ENCODE data around the gene IL10.

IL10 gene

GRCh38 chr1:206772243-206772937, at the start of gene IL10:
Gene IL10, minus strand, starts transcription at chr1:206772494. Its CDS starts 59 bp downstream, at chr1:206772435.
- no peak for DNase-seq (ENCODE audit: low read depth)

- DNase-seq (ENCODE audit: low read depth): no peak
These were observed 49.2 kb upstream of the IL10 start for GRCh38 chr1:206821493-206821892.

GRCh38 chr1:206816390-206817287, 44.3 kb upstream of the IL10 start:
- DNase-seq (ENCODE audit: low read depth): no peak

DNA sequence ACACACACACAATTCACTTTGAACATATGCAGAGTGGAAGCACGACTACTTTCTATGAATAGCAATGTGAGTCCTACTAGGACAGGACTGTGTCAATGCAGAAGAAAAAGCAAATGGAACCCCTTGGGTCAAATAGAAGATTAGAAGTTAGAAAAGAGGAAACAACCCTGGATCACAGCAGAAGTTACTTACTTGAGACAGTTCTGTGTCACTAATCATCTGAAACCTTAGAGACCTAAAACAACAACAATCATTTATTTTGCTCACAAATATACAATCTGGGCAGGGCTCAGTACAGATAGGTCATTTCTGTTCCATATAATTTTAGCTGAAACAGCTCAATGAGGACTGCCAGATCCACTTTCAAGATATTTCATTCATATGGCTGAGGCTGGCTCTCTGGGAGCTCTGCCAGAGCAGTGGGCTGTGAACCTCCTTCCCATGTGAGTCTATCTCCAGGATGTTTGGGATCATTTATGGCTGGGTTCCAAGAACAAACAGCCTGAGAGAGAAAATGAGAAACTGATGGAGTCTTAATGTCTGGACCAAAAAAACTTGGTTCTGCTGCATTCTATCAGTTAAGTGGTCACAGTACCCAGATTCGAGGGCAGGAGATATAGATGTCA, 42.5 kb upstream of the IL10 start:
- DNase-seq (ENCODE audit: low read depth): peak; percentile 46

DNA sequence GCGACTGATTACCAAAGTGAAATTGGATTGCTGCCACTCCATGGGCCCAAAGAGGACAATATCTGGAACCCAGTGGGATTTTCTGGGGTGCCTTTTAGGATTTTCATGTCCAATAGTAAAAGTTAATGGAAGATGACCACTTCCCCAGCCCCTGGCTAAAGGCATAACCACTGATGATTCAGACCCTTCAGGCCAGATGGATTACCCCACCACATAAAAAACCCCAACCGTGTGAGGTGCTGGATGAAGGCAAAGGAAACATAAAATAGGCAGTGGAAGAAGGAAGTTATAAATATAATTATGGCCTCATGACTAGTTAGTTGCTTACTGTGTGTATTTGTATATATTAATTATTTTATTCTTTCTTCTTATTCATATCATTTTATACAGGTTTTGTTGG, 40.2 kb upstream of the IL10 start:
- no peak for DNase-seq (ENCODE audit: low read depth)

GRCh38 chr1:206809504-206810084, 37.3 kb upstream of the IL10 start:
- no peak for DNase-seq (ENCODE audit: low read depth)

DNA sequence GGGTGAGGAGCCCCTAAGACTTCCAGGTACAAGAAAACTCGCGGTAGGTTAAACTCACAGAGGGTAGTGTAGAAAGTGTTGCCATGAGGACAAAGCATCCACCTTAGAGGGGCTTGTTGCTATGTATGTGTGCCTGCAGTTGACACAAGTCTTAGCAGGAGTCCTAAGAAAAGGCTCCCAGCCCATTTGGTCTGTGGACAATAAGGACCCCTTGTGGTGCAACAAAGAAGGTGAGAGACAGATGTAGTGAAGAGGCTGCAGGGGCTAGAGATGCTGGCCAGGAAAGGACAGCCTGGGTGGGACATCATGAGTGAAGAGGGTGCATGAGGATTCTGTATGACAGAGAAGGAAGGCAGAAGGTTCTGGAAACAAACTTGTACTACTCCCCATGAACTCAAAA, 36.3 kb upstream of the IL10 start:
- DNase-seq (ENCODE audit: low read depth): no peak

- no peak for DNase-seq (ENCODE audit: low read depth)
These were observed 33.1 kb upstream of the IL10 start for GRCh38 chr1:206805357-206805756.

DNA sequence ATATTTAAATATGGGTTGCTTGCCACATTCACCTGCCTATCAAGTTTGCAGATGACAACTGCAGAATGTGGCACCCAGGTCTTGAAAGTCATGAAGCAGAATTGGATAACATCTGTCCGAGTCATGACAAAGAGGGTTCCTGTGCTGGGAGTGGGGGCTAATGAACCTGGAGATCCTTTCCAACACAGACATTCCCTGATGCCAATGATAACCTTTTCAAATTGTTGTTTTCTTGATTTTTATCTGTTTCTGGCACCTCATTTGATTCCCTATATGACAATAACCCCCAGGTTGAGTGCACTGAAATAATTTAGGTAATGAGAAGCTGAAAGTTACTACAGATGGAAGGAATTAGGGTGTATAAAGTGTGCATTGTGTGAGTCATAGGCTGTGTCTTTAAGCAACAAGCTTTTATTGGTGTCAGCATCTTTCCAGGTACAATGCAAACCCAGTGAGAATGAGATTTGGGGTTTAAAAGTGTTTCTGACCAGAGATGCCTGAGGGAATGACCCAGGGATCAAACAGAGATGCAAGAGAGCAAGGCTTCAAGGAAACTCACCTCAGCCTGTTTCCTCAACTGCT, 32.0 kb upstream of the IL10 start:
- DNase-seq (ENCODE audit: low read depth): no peak

GRCh38 chr1:206803221-206803730, 31.0 kb upstream of the IL10 start:
- DNase-seq (ENCODE audit: low read depth): no peak

DNA sequence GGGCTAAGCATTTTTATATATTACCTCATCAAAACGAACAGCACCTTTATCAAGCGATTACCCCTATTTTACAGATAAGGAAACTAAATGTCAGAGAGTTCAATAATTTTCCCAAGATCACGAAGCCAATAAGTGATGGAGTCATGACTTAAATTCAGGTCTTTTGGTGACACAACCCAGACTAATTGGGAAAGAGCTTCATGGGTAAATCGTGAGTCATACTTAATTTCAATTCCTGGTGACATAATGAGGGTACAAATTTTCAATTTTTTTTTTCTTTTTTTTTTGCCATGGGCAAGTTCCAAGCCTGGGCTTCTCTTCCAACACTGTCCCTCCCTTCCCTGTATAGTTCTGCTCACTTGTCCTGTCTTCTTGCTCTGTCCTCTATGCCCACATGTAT, 30.1 kb upstream of the IL10 start:
- DNase-seq (ENCODE audit: low read depth): no peak

DNA sequence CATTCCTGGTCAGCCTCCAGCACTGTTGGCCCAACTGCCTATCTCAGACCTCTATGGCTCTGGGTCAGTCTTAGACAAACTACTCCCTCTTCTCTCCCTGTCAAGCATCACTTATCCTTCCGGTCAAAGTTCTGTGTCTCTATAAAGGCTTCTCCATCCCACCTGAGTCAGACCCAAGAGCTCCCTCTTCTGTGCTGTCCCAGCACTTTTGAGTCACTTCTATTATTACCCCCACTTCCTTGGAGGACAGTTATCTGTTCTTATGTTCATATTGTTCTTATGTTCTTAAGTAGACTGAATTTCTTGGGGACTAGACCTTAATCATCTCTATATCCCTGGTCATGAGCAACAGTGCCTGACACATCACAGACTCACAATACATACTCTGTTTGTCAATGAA, 29.2 kb upstream of the IL10 start:
- no peak for DNase-seq (ENCODE audit: low read depth)

DNA sequence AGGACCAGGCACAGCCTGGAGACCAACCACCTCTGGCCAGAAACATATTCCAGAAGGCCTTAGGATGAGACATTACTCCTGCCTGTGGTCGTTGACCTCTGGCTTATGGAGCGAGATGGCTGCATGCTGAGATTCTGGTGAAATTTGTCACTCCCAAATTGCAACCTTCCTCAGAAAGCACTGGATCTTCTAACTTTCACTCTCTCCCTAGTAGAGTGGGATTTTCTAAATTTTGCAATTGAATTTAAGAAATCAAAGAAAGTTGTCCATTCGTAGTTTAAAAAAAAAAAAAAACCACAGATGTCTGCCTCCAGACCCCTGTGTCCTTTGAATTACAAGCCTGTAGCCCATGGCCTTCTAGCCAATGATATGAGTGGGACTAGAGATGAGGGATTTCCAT, 28.6 kb upstream of the IL10 start:
- no peak for DNase-seq (ENCODE audit: low read depth)

DNA sequence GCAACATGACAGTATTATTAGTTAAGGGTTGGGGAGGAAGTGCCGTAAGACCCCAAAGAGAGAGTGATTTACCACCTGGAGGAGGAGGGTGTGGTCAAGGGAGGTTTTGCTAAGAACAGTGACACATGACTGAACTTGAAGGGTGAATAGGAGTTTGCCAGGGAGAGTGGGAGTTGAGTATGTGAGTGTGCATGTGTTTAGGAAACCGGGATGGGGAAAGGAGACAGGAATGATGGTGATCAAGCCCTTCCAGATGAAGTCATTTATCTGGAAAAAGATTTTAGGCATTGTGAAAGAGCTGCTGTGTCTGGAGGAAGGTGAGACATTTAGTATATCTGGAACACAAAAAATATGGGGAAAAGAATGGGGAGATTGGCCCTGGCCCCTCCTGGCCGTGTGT, 28.1 kb upstream of the IL10 start:
- no peak for DNase-seq (ENCODE audit: low read depth)

- no peak for DNase-seq (ENCODE audit: low read depth)
These were observed 27.0 kb upstream of the IL10 start for GRCh38 chr1:206799311-206799710.

GRCh38 chr1:206798384-206798996, 26.2 kb upstream of the IL10 start:
- no peak for DNase-seq (ENCODE audit: low read depth)

GRCh38 chr1:206797534-206798383, 25.5 kb upstream of the IL10 start:
- DNase-seq (ENCODE audit: low read depth): no peak

DNA sequence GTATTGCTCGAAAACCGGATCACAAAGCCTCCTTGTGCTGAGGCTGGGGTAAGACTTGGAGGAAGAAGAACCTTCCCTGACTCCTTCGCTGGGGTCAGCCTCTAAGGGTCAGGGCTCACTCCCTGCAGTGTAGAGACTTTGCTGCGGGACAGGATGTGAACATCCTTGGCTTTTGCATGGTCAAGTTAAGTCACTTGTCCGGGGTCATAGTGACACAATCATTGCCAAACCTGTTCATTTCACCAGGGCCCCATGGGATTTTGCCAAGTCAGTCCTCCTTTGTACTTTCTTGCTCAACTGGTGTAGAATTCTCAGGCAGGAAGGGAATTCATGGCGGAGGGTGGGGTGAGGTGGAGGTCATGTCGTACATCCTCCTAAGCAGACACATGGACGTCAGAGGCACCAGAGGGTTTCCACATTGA, 24.7 kb upstream of the IL10 start:
- no peak for DNase-seq (ENCODE audit: low read depth)

- no peak for DNase-seq (ENCODE audit: low read depth)
These were observed 23.8 kb upstream of the IL10 start for GRCh38 chr1:206796116-206796515.

DNA sequence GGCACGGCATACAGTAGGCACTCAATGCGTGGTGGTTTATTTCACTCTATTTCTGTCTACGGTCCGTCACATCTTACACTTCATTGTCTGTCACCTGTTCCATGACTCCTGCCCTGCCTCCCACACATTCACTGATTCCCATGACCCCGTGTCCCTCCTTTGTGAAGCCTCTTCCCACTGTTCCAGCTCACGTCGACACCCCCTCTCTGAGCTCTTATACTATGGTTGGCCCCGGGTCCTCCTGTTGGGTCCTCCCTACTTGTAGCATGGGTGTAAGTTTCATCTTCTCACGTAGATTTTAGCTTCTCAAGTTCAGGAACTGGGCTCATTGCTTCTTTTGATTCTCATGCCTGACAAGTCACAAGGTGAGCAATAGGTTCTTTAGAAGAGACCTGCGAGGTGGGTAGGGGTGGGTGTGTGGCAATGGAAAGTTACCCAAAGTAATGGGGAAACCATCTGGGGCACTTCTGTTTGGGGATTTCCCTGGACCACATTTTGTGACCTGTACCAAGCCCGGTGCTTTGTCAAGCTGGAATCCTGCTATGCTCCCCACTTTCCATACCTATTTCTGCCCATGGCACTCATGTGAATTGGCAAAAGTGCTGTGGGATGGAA, 22.1 kb upstream of the IL10 start:
- no peak for DNase-seq (ENCODE audit: low read depth)
